NCI-H1930 (cell line): ENCODE results near the gene FMO3.

Source experiments
- DNase-seq, 2 experiments: peaks; one replicate each; lab custom pipeline; 2025; lab: John Stamatoyannopoulos, UW

The FMO3 gene

DNA sequence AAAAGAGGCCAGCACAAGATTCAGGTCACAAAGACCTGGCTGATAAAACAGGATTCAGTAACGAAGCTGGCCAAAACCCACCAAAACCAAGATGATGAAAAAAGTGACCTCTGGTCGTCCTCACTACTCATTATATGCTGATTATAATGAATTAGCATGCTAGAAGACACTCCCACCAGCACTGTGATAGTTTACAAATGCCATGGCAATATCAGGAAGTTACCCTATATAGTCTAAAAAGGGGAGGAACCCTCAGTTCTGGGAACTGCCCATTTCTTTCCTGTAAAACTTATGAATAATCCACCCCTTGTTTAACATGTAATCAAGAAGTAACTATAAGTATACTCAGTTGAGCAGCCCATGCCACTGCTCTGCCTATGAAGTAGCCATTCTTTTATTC, 68.4 kb downstream of the FMO3 start:
- DNase-seq, result no peak

DNA sequence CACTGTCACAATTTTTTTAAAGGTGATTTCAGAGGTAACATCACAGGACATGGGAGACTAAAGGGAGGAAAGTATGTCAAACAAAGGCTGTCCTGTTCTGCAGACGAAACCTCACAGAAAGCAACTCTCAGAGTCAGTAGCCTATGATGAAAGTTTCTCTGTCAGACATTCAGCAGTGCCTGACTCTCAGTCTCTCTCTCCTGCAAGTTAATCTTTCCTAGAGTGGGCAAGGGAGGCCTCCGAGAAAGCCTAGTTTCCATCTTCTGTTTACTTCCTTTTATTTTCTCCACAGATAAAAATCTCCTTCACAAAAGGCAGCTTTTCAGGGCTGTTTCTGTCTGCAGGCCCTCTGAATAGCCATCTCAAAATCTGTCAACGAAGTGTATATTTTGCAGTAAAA, 69.5 kb downstream of the FMO3 start:
- DNase-seq, result no peak

DNA sequence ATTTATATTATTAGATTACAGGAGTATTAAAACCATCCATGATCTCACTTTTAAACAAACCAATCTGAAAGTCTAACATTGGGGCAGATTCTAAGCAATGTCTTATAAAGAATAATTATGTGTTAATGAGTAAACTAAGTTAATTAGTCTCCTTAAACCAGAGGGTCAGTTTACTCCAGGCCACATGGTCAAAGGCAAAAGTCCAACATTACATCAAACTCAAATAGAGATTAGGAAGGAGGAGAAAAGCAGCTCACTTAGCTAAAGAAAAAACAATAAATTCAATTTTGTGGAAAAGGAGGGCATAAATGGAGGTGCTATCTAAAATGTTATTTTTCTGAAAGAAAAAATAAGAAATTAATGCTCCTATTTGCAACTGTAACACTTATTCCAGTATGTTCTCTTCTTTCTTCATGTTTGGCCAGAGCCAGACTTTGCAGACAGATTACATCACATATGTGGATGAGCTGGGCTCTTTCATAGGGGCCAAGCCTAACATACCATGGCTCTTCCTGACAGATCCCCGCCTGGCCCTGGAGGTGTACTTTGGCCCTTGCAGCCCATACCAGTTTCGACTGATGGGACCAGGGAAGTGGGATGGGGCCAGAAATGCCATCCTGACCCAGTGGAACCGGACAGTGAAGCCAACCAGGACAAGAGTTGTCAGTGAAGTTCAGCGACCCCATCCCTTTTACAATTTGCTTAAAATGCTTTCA, 70.1 kb downstream of the FMO3 start:
- DNase-seq, result no peak

GRCh38 chr1:171161431-171161830, 70.7 kb downstream of the FMO3 start:
- no peak for DNase-seq

DNA sequence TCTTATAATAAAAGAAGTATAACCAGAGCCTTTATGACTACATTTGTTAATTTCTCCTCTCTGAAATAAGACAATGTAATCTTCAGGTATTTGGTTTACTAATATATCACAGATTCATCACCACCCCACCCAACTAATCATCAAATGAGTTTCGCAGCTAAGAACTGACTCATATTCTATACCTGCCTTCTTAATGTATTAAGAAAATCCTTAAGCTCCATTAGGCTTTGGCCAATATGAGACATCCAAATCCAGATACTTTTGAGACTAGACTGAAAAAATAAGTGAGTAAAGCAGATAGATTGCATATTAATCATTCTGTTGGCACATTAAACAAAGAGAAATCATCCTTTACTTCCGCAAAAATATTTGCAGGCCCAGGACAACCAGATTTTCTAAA, 75.7 kb downstream of the FMO3 start:
- DNase-seq, result no peak
